Nephron progenitor cell (in vitro differentiated cells): ENCODE results near the gene TLK1.
A peak's percentile ranks its signal among the peaks of the same experiment; 100 is the strongest.
"Not testable (repeated sequence)": the region's sequence is repeated elsewhere in the genome, so short reads cannot be mapped to it uniquely, and the experiment has no call there.

Experiments used
- DNase-seq: peaks from one replicate; pipeline ENCODE4 v3.0.0; 2021
- H3K27ac Mint-ChIP-seq: 2 replicates; pipeline ENCODE4 v1.8.0; 2021; ENCODE audit warnings: mild to moderate bottlenecking, moderate library complexity, mixed read lengths
- H3K27me3 Mint-ChIP-seq: 2 replicates; pipeline ENCODE4 v1.8.0; 2021; ENCODE audit warnings: mild to moderate bottlenecking, low read depth, mixed read lengths; ENCODE audit not compliant: poor library complexity
- H3K36me3 Mint-ChIP-seq: 2 replicates; pipeline ENCODE4 v1.8.0; 2021; ENCODE audit warnings: low read depth, mixed read lengths
- H3K4me1 Mint-ChIP-seq: 2 replicates; pipeline ENCODE4 v1.8.0; 2021; ENCODE audit warnings: mixed read lengths
- H3K4me3 Mint-ChIP-seq: 2 replicates; pipeline ENCODE4 v1.8.0; 2021; ENCODE audit warnings: mild to moderate bottlenecking, moderate library complexity, mixed read lengths
- H3K9me3 Mint-ChIP-seq: 2 replicates; pipeline ENCODE4 v1.8.0; 2021; ENCODE audit warnings: mild to moderate bottlenecking, moderate library complexity, mixed read lengths
- TF ChIP-seq, protein P1 (sequence below): fragments of 200-600 bp; sonication (generic); IDR thresholded peaks from 2 replicates; pipeline ENCODE4 v1.5.0; 2021; ENCODE audit warnings: antibody characterized with exemption

TLK1 gene

DNA sequence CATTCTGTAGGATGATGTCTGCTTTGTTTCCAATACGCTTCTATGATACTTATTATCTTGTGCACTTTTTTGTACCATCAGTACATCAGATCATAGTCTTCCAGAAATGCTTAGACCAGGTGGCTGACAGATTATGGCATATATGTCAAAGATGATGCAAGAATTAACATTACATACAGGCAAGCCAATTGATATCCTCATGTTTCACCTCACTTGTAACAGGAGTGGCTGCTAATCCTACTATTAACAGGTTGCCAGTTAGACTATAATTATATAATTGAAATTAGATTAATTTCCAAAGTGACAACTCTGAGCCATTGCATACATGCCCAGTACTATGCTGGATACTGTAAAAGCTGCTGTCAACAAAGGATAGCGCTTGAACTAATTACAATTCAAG lies 77.2 kb downstream of the TLK1 start:
- TF ChIP-seq, protein P1, sequence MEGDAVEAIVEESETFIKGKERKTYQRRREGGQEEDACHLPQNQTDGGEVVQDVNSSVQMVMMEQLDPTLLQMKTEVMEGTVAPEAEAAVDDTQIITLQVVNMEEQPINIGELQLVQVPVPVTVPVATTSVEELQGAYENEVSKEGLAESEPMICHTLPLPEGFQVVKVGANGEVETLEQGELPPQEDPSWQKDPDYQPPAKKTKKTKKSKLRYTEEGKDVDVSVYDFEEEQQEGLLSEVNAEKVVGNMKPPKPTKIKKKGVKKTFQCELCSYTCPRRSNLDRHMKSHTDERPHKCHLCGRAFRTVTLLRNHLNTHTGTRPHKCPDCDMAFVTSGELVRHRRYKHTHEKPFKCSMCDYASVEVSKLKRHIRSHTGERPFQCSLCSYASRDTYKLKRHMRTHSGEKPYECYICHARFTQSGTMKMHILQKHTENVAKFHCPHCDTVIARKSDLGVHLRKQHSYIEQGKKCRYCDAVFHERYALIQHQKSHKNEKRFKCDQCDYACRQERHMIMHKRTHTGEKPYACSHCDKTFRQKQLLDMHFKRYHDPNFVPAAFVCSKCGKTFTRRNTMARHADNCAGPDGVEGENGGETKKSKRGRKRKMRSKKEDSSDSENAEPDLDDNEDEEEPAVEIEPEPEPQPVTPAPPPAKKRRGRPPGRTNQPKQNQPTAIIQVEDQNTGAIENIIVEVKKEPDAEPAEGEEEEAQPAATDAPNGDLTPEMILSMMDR: no peak
- Mint-ChIP-seq H3K27ac (no peak overlapping the region), H3K9me3 (peaks cover 9% of the 10 kb centered on the region), H3K27me3 (no peaks in the 10 kb centered on the region), H3K4me1 (peaks cover 28% of the 10 kb centered on the region), H3K36me3 (peaks cover 35% of the 10 kb centered on the region), H3K4me3 (no peak overlapping the region)
- DNase-seq: no peak

DNA sequence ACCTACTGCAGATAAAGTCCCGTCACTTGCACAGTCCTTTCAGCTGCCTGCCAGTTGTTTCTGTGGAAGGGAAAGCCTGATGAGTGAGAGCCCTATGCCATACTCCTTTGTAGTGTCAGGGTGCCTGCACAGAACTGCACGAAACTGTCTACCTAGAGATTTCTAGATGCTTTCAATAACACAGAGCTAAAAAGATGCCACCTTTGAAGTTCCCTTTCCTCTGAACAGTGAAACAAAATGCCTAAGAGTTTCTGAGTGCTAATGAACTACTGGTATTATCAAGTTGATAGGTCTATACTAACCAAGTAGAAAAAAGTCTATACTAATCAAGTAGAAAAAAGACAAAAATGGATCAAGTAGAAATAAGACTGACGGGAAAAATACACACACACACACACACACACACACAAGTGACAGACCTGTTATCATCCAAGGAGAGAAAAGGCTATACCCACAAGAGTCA lies 79.0 kb downstream of the TLK1 start:
- no peak overlapping the region for H3K4me3 Mint-ChIP-seq
- TF ChIP-seq, protein P1: no peak
- no peak for DNase-seq
- H3K27ac Mint-ChIP-seq: peak overlapping the region; percentile 6
- H3K9me3 Mint-ChIP-seq: no peaks in the 10 kb centered on the region
- peaks cover 23% of the 10 kb centered on the region for H3K4me1 Mint-ChIP-seq
- peaks cover 37% of the 10 kb centered on the region for H3K36me3 Mint-ChIP-seq
- peaks cover 3% of the 10 kb centered on the region for H3K27me3 Mint-ChIP-seq

DNA sequence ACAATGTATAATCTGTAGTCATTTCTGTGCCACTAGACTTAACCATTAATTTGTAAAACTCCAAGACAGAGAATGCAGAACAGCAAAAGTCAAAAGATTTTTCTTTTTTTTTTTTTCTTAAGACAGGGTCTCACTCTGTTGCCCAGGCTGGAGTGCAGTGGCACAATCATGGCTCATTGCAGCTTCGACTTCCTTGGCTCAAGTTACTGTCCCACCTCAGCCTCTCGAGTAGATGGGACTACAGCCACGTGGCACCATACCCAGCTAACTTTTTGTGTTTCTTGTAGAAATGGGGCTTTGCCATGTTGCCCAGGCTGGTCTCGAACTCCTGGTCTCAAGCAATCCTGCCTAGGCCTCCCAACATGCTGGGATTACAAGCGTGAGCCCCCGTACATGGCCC lies 80.1 kb downstream of the TLK1 start:
- no peak overlapping the region for H3K4me3 Mint-ChIP-seq
- peaks cover 16% of the 10 kb centered on the region for H3K4me1 Mint-ChIP-seq
- H3K27me3 Mint-ChIP-seq: peaks cover 3% of the 10 kb centered on the region
- H3K9me3 Mint-ChIP-seq: no peaks in the 10 kb centered on the region
- H3K27ac Mint-ChIP-seq: no peak overlapping the region
- TF ChIP-seq, protein P1: no peak
- H3K36me3 Mint-ChIP-seq: peaks cover 47% of the 10 kb centered on the region
- DNase-seq: no peak

DNA sequence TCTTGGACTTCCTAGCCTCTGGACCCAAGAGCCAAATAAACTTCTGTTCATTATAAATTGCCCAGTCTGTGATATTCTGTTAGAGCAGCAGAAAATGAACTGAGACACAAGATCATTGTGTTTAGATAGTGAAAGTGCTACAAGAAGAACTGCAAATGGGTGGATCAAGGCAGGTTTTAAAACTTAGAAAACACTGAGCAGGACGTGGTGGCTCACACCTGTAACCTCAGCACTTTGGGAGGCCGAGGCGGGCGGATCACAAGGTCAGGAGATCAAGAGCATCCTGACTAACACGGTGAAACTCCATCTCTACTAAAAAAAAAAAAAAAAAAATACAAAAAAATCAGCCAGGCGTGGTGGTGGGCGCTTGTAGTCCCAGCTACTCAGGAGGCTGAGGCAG lies 84.3 kb downstream of the TLK1 start:
- not testable (repeated sequence) for H3K4me3 Mint-ChIP-seq, H3K27ac Mint-ChIP-seq, DNase-seq, H3K4me1 Mint-ChIP-seq, H3K27me3 Mint-ChIP-seq
- Mint-ChIP-seq H3K9me3 (peaks cover 15% of the 10 kb centered on the region), H3K36me3 (peaks cover 83% of the 10 kb centered on the region)

DNA sequence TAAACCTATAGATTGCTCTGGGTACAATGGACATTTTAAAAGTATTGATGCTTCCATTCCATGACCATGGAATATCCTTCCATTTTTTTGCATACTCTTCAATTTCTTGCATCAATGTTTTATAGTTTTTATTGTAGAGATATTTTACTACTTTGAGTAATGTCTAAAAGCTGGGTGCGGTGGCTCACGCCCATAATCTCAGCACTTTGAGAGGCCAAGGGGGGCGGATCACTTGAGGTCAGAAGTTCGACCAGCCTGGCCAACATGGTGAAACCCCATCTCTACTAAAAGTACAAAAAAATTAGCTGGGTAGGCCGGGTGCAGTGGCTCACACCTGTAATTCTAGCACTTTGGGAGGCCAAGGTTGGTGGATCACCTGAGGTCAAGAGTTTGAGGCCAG lies 88.5 kb downstream of the TLK1 start:
- no peaks in the 10 kb centered on the region for H3K4me1 Mint-ChIP-seq
- peaks cover 27% of the 10 kb centered on the region for H3K9me3 Mint-ChIP-seq
- H3K27me3 Mint-ChIP-seq: no peaks in the 10 kb centered on the region
- DNase-seq: no peak
- TF ChIP-seq, protein P1: no peak
- H3K36me3 Mint-ChIP-seq: peaks cover 89% of the 10 kb centered on the region
- H3K4me3 Mint-ChIP-seq: no peak overlapping the region
- H3K27ac Mint-ChIP-seq: no peak overlapping the region

DNA sequence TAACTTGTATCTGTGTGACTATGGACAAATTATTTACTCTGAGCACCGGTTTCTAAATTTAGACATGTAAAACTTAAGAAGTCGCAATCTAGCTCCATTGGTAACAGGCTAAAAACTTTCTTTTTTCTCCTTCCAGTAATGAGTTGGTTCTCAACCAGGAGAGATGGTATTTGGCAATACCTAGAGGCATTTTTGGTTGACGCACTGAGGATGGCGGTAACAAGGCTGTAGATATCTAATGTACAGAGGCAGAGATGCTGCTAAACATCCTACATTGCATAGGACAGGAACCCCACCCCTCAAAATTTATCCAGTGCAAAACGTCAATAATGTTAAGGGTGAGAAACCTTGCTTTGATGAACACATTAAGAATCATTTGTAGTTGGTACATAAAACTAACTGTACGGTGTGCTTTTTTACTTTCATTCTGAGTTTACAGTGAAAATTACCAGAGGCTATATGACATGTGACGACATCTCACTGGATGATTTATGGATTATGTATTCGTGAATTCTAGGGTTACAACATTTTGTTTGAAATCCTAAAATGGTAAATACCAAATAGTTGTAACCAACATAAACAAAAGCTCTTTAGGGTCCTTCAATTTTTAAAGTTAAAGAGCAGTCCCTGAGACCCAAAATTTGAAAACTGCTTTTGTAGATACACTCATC lies 91.3 kb downstream of the TLK1 start:
- TF ChIP-seq, protein P1: no peak
- Mint-ChIP-seq H3K4me3 (no peak overlapping the region), H3K36me3 (peaks cover 68% of the 10 kb centered on the region), H3K4me1 (no peaks in the 10 kb centered on the region), H3K27me3 (no peaks in the 10 kb centered on the region), H3K27ac (no peak overlapping the region), H3K9me3 (peaks cover 27% of the 10 kb centered on the region)
- no peak for DNase-seq
